LNCAP (cell line): Measurements from ENCODE around the gene NSUN2.

ENCODE experiments used
- TF ChIP-seq, protein P1 (sequence below): fragments of 450-650 bp; IDR thresholded peaks from 2 replicates; pipeline ENCODE4 v1.5.1; 2017; ENCODE audit warnings: mild to moderate bottlenecking

The NSUN2 gene

DNA sequence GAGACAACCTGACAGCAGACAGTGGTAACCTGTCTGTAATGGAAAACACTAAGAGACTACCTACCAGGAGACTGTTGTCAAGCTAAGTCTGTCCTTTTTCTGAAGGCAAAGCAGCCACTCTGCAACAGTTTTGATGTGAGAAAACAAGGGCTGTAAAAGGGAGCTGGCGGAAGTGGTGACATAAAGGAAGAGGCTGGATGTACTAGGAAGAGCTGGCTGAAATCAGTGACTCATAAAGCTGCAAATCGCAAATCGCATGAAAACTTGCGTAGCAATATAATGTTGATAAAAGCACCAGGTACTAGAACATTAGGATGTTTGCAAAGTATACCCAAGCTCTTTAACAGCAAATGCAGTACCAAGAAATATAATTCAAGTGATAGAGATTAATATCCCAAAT, 1.4 kb downstream of the NSUN2 start:
- TF ChIP-seq, protein P1, sequence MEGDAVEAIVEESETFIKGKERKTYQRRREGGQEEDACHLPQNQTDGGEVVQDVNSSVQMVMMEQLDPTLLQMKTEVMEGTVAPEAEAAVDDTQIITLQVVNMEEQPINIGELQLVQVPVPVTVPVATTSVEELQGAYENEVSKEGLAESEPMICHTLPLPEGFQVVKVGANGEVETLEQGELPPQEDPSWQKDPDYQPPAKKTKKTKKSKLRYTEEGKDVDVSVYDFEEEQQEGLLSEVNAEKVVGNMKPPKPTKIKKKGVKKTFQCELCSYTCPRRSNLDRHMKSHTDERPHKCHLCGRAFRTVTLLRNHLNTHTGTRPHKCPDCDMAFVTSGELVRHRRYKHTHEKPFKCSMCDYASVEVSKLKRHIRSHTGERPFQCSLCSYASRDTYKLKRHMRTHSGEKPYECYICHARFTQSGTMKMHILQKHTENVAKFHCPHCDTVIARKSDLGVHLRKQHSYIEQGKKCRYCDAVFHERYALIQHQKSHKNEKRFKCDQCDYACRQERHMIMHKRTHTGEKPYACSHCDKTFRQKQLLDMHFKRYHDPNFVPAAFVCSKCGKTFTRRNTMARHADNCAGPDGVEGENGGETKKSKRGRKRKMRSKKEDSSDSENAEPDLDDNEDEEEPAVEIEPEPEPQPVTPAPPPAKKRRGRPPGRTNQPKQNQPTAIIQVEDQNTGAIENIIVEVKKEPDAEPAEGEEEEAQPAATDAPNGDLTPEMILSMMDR = no peak

DNA sequence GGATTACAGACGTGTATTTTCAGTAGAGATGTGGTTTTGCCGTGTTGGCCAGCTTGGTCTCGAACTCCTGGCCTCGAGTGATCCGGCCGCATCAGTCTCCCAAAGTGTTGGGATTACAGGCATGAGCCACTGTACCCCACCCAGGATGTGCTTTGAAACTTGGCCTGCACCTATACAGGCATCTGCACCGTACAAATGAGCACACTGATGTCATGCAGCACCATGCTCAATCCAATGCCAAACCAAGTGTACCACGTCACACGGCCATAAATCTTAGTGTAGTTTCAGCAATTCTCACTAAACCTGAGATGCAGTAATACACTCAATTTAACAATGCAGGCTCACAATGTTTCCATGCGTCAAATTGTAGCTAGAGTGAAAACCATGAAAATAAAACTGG, 6.3 kb downstream of the NSUN2 start:
- TF ChIP-seq, protein P1 = no peak

DNA sequence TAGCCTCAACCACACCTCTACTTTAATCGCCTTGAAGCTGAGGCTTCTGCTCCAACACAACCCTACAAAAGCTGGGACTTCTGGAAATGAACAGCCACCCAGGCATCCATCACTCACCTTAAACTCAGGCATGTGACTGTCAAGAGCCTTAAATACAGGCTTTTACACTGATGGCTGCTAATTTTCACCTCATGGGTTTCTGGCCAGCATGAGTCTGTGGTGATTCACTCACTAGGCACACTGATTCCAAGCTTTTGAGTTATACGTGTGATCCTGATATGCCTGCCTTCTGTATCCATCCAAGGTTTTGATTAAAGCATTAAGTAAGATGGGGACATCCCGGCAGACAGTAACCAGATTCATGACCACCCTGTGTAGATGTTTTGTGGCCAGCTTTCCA, 8.9 kb downstream of the NSUN2 start:
- TF ChIP-seq, protein P1 = no peak

DNA sequence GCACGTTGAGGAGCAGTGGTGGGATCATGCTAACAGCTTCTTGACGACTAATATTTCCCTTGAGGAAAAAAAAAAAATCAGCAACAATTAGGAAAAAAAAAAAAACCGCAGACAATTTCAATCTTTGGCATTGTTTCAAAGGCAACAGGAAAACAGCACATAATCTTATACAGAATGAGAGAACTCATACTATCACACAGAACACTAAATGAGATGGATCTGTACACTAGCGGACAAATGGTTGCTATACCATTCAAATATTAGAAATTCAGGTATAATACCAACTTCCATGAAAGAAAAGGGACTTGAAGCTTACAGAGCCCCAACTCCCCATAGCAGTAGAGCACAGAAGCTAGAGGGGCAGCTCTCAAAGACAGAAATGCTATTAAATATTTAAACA, 9.6 kb downstream of the NSUN2 start:
- TF ChIP-seq, protein P1 = no peak

DNA sequence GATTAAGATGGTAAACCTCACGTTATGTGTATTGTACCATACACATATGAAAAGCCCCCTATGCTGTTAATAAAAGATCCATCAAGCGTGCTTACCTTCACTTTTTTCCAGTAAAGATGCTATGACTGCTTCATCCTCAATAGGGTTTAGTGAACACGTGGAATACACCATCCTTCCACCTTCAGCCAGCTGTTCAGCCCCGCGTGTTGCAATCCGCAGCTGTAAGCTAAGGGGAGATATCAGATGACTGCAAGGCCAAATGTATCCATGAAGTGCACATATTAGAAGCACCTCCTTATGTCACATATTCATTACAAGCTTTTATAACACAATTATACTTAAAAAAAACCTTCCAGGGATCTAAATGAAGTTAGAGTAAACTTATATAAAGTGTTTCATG, 16.2 kb downstream of the NSUN2 start:
- TF ChIP-seq, protein P1 = no peak

DNA sequence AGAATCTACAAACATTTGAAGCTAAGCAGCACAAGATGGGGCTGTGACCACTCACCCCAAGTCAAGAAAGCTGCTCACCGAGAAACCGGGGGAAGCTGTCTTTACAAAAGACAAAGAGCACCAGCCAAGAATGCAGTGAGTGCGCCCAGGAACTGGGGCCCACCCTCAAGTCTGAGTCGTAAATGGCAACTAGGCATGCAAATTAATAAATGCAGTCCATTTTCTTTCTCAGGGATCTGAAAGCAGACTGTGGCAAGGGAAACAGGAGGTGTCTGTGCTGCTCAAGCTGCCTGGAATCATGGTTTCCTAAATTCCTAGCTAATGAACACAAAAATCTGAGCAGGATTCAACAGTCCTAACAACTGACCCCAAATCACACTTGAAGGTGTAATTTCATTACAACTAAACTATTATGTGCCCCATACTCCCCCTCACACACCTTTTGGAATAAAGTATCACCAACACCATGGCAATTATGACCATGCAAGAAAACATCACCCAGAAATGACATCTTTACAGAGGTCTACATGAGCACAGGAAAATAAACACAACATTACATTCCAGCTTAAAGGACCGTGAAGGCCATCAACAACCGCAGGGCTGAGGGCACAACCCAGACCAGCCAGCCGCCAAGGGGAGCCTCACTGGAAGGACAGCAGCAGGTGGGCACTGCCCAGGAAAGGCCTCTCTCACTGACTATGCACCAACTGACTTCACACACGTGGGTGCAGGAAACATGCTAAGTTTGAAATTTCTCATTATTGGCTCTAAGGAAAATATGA, 17.6 kb downstream of the NSUN2 start:
- TF ChIP-seq, protein P1 = no peak

DNA sequence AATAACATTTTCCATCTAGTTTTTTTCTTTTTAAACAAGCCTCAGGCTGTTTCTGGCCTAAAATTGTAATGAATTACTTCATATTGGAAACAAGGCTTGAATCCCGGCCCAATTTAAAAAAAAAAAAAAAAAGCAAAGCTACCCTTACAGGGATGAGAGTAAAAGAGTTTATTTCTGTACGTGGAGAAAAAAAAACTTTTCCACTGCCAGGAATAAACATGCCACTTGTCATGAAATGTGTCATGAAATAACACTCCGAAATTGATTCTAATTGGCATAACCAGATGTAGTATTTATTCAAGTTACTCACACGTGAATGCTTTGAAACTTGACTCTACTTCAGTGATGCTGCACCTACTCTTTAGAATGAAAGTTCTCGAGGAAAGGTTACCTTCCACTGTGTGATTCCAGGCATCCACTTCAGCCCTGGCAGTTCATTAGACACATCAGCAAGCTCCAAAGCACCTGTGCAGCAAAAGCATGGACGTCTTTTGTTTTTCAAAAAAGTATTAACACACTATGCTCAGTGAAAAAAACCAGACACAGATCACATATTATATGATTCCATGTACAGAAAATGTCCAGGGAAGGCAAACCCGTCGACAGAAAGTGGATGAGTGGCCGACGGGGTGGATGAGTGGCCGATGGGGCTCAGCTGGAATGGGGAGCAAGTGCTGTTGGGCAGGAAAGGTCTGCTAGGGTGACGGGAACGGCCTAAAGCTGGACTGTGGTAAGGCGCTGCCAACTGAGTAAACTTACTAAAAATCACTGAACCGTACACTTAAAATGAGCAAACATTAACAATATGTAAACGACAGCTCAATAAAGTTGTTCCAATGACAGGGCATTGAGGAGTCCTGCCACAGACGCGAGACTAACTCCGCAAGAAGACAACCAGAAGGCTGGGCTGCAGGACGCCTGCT, 21.2 kb downstream of the NSUN2 start:
- TF ChIP-seq, protein P1 = no peak
